HUES6 (cell line): ENCODE data around the gene ITPR2.

Source experiments
- H3K27ac ChIP-seq: 2 replicates; pipeline ENCODE4 v1.7.0; 2013; ENCODE audit warnings: low read depth, mild to moderate bottlenecking, low read length, inconsistent platforms
- H3K27me3 ChIP-seq: 2 replicates; pipeline ENCODE4 v1.6.1; 2013; ENCODE audit warnings: low read length; ENCODE audit not compliant: control insufficient read depth, insufficient read depth
- H3K36me3 ChIP-seq: 2 replicates; pipeline ENCODE4 v1.6.1; 2013; ENCODE audit warnings: low read length; ENCODE audit not compliant: control insufficient read depth, insufficient read depth
- H3K4me1 ChIP-seq: 2 replicates; pipeline ENCODE4 v1.6.1; 2013; ENCODE audit warnings: low read length; ENCODE audit not compliant: control insufficient read depth, insufficient read depth
- H3K4me3 ChIP-seq: 2 replicates; pipeline ENCODE4 v1.5.1; 2013; ENCODE audit warnings: low read depth, low read length
- H3K9ac ChIP-seq: one replicate; pipeline ENCODE4 v1.6.1; 2013; ENCODE audit warnings: mild to moderate bottlenecking, low read length
- H3K9me3 ChIP-seq: 2 replicates; pipeline ENCODE4 v1.6.1; 2013; ENCODE audit warnings: low read depth, low read length; ENCODE audit not compliant: control insufficient read depth, insufficient read depth

ITPR2 gene

DNA sequence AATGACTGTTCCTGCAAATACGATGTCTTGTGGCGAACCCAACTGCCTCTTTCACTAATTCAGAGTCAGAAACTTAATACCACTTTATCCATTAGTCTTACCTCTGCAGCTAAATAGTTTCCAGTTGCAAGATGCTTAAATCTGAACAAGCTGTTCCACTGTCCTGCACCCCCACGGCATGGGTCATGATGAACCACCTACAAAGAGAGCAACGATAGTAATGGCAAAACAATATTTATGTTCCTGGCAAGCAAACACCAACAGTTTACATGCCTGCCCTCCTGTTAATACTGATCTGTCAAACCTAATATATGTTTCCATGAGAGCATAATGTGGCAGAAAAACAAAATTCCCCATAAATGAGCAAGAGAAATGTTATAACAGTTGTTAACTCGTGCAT, 121.9 kb downstream of the ITPR2 start:
- no peak overlapping the region for H3K4me3 ChIP-seq
- no peaks in the 10 kb centered on the region for H3K36me3 ChIP-seq
- no peak overlapping the region for H3K9ac ChIP-seq
- peaks cover 30% of the 10 kb centered on the region for H3K4me1 ChIP-seq
- no peak overlapping the region for H3K27ac ChIP-seq
- no peaks in the 10 kb centered on the region for H3K9me3 ChIP-seq
- H3K27me3 ChIP-seq: no peaks in the 10 kb centered on the region

DNA sequence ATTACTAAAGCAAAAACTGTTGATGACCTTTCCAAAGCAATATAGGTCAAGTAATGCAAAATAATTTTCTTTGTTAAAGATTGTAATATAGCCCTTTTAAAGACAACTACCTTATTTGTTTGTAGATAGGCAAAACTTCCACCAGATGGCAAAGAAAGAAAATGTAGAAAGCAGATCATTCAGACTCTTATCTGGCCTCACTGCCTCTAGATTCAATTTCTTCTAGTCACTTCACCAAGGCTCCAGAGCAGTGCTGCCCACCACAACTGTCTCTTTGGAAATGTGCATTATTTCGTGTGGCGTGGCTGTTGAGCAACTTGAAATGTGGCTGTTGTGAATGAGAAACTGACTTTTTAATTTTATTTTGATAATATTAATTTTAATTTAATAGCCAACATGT, 127.1 kb downstream of the ITPR2 start:
- Histone ChIP-seq H3K4me1 (peaks cover 17% of the 10 kb centered on the region), H3K9ac (no peak overlapping the region), H3K36me3 (no peaks in the 10 kb centered on the region), H3K27ac (no peak overlapping the region), H3K9me3 (no peaks in the 10 kb centered on the region), H3K4me3 (no peak overlapping the region), H3K27me3 (no peaks in the 10 kb centered on the region)

DNA sequence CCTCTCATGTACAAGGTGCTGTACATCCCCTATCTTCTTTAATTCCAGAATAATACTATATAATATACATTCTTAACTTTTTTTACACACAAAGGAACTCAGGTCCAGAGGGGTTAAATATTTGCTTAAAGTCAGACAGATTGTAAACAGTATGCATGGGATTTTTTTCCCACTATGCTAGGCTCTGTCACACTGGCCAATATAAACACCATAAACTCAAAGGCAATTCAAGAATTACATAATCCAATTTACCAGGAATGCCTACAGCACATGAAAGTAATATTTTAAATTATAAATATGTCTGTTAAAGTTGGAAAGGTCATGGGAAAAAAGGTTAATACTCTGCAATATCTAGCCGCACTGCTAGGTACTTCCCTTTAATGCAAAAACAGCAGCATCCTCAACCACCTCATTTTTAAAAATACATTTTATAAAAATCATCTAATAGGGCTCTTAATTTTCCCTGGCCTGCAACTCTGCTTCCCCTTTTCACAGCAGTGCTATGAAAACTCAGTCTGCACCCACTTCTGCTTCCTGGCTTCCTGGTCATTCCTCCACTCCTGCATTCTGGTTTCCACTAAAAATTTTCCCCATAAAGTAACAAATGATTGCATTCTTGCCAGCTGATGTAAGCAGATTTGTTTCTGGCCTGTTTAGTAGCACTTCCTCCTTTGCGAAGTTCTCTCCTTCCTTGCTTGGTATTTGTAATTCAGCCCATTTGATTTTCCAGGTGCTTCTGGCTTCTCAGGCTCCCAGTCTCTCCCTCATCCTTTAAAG, 128.1 kb downstream of the ITPR2 start:
- Histone ChIP-seq H3K9ac (no peak overlapping the region), H3K27me3 (no peaks in the 10 kb centered on the region), H3K4me3 (no peak overlapping the region), H3K9me3 (no peaks in the 10 kb centered on the region), H3K36me3 (no peaks in the 10 kb centered on the region), H3K27ac (no peak overlapping the region), H3K4me1 (peaks cover 20% of the 10 kb centered on the region)

DNA sequence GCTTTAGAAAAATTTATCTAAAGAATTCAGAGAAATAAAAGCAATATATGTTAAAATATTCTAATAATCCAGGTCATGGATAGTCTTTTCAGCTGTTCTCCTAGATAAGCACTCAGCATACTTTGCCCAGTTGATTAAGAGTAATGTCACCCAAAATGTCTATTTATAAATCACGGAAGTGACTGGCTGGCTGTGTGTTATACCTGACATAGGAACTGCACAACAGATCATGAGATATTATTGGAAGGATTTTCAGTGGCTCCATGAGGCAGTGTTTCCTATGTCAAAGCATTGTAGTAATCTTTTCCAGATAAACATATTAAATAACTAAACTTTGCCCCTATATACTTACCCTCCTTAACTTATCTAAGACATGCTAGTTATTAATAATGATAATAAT, 128.8 kb downstream of the ITPR2 start:
- H3K9ac ChIP-seq: no peak overlapping the region
- H3K9me3 ChIP-seq: no peaks in the 10 kb centered on the region
- no peak overlapping the region for H3K27ac ChIP-seq
- H3K36me3 ChIP-seq: no peaks in the 10 kb centered on the region
- H3K4me1 ChIP-seq: peaks cover 20% of the 10 kb centered on the region
- no peak overlapping the region for H3K4me3 ChIP-seq
- no peaks in the 10 kb centered on the region for H3K27me3 ChIP-seq

DNA sequence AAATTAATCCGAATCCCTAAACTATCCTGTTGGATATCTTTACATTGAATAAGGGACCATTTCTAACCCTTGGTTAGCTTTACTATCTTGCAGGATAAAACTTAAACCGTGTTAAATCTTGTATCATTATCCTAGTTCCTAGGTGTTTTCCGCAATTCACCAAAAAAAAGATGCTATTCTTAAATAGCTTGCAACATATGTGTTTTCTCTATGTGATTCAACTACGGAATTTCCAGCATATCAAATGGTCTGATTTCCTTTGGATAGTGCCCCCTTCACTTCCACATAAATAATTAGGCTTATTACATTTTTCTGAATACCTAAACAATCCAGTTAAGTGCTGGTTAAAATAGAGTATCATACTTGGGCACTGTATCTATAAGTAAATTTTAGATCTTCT, 130.3 kb downstream of the ITPR2 start:
- H3K9me3 ChIP-seq: no peaks in the 10 kb centered on the region
- H3K4me3 ChIP-seq: no peak overlapping the region
- no peak overlapping the region for H3K9ac ChIP-seq
- no peak overlapping the region for H3K27ac ChIP-seq
- H3K36me3 ChIP-seq: no peaks in the 10 kb centered on the region
- H3K27me3 ChIP-seq: no peaks in the 10 kb centered on the region
- H3K4me1 ChIP-seq: peaks cover 20% of the 10 kb centered on the region

DNA sequence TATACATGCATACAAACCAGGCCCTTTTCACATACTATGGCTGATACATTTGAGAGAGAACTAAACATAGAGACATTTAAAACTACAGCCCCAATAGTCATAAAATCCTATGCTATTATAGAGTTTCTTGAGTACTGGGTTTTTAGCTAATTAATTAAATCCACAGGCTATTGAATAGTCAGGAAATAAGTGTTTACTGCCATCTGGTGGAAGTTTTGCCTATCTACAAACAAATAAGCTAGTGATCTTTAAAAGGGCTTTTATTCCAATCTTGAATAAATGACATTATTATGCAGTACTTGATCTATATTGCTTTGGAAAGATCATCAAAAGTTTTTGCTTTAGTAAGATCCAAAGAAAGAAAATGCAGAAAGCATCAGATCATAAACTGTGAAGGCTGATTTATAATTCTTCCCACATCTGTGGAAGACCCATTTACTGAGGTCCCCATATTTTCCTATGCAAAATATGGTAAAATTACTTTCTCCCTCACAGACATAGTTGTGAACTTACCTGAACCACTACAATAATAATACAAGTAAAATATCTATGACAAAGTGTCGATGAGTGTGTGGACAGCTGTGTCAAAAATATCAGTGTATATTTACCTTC, 131.3 kb downstream of the ITPR2 start:
- H3K27ac ChIP-seq: no peak overlapping the region
- peaks cover 22% of the 10 kb centered on the region for H3K4me1 ChIP-seq
- H3K9me3 ChIP-seq: no peaks in the 10 kb centered on the region
- no peaks in the 10 kb centered on the region for H3K27me3 ChIP-seq
- no peak overlapping the region for H3K4me3 ChIP-seq
- H3K36me3 ChIP-seq: no peaks in the 10 kb centered on the region
- no peak overlapping the region for H3K9ac ChIP-seq

DNA sequence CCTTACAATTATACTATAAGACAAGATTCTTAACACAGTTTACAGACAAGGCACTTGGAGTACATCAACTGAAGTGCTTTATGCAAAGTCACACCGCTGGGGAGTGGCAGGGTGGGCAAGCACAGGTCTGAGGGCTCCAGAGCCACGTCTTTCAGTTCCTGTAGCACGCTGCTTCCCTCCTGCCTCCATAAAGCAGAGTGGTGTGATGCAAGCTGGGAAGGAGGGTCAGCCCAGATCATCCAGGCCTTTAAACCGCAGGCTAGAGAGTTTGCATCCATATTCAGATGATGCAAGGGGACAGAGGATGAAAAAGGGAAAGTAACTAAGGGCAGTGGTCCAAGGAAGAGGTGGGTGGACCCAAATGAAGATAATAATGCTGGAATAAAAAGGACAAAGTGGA, 132.6 kb downstream of the ITPR2 start:
- Histone ChIP-seq H3K27me3 (no peaks in the 10 kb centered on the region), H3K4me1 (peaks cover 17% of the 10 kb centered on the region), H3K9me3 (no peaks in the 10 kb centered on the region), H3K27ac (peak overlapping the region; percentile 17; the same call in 1 of the 2 replicates), H3K36me3 (peaks cover 6% of the 10 kb centered on the region; the same call in 1 of the 2 replicates), H3K4me3 (no peak overlapping the region), H3K9ac (no peak overlapping the region)

DNA sequence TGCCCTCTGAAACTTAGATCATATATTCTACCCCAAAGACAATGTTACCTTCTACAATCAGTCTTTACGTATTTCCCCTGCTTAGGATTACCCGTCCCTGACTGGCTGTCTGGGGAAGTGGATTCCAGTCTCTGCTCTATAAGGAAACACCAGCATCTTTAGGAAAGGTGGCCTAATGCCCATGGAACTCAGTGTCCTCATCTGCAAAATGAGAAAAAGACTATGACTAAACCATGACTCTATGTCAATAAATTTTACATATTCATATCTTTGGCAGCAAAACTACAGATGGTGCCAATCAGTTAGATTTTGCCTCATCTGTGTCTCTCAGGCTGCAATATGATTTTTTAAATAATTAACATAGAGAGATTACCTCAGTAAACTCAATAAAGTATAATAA, 133.8 kb downstream of the ITPR2 start:
- peaks cover 11% of the 10 kb centered on the region for H3K4me1 ChIP-seq
- H3K36me3 ChIP-seq: peaks cover 6% of the 10 kb centered on the region
- no peaks in the 10 kb centered on the region for H3K27me3 ChIP-seq
- no peak overlapping the region for H3K9ac ChIP-seq
- no peak overlapping the region for H3K4me3 ChIP-seq
- H3K9me3 ChIP-seq: no peaks in the 10 kb centered on the region
- H3K27ac ChIP-seq: no peak overlapping the region

DNA sequence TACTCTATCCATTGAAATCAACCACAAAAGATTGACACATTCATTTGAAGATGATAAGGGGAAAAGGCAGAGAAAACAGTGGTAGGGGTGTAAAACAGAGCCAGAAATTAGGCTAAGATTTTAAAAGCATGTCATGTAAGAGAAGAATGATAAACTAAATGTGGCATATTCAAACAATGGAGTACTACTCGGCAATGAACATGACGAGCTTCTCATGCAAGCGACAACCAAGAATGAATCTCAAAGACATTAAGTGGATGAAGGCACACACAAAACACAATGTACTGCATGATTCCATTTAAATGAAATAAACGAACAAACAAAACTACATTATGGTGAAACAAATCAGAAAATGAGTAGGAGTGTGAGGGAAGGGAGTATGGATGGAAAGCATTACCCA, 134.8 kb downstream of the ITPR2 start:
- no peak overlapping the region for H3K4me3 ChIP-seq
- H3K36me3 ChIP-seq: peaks cover 6% of the 10 kb centered on the region
- no peak overlapping the region for H3K9ac ChIP-seq
- no peaks in the 10 kb centered on the region for H3K27me3 ChIP-seq
- H3K27ac ChIP-seq: no peak overlapping the region
- peaks cover 11% of the 10 kb centered on the region for H3K4me1 ChIP-seq
- H3K9me3 ChIP-seq: no peaks in the 10 kb centered on the region

DNA sequence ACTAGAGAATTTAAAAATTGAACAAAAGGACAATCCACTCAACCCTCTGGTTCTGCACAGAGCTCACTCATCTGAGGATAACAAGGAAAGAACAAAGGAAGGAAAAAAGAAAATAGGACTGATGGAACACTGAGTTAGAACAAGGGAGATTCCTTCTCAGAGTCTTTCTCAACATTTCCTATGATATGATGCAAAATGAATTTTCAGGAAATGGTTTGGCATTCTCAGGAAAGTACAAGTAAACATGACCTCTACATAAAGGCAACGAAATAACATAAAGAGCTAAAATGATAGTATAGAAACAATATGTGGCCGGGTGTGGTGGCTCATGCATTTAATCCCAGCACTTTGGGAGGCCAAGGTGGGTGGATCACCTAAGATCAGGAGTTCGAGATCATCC, 135.8 kb downstream of the ITPR2 start:
- Histone ChIP-seq H3K27ac (no peak overlapping the region), H3K4me1 (peaks cover 15% of the 10 kb centered on the region), H3K36me3 (peaks cover 6% of the 10 kb centered on the region), H3K9ac (no peak overlapping the region), H3K27me3 (no peaks in the 10 kb centered on the region), H3K4me3 (no peak overlapping the region), H3K9me3 (no peaks in the 10 kb centered on the region)

DNA sequence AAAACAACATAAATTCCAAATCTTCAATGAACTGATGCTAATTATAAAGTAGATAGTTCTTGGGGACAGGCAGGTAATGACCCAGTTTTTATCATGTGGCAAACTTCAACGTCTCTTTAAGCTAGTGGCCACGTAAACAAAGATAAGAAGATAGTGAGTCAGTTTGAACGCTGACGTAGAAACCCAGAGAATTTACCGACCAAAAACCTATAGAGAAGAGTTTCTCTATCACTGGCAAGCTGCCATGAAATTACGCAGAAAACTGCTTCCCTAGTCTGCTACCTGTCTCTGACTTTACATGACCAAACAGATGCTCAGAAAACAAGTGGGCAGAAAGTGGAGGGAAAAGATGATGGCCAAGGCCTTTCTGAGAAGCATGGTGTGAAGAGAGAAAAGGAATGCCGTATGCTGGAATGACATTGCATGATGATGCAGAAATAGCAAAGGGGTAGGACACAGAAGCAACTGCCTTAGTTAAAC, 136.3 kb downstream of the ITPR2 start:
- H3K9me3 ChIP-seq: no peaks in the 10 kb centered on the region
- peaks cover 20% of the 10 kb centered on the region for H3K4me1 ChIP-seq
- H3K27ac ChIP-seq: no peak overlapping the region
- no peak overlapping the region for H3K9ac ChIP-seq
- H3K36me3 ChIP-seq: peaks cover 6% of the 10 kb centered on the region
- H3K27me3 ChIP-seq: no peaks in the 10 kb centered on the region
- H3K4me3 ChIP-seq: no peak overlapping the region
